SK-N-SH (cell line): ENCODE measurements around the gene CSPG4. TPM values are rescaled to one million over a fixed set of nuclear protein-coding genes. Genes with fewer than 3 reads are reported as not detected.

Source experiments
- CTCF ChIA-PET: fragments of 300-600, 350-600 bp; formaldehyde crosslinking; extraction: SDS; loops from one replicate; lab custom pipeline; 2021; lab: Yijun Ruan, JAX
- POLR2A ChIA-PET: fragments of 350-600 bp; sonication (Branson Sonifier 250); formaldehyde crosslinking; extraction: SDS; loops from one replicate; lab custom pipeline; 2020; ENCODE audit warnings: antibody characterized with exemption, inconsistent platforms; lab: Yijun Ruan, JAX
- DNase-seq: peaks from one replicate; pipeline ENCODE4 v3.0.0; 2012
- H2AFZ ChIP-seq: fragments of 200-600 bp; sonication (generic); 2 replicates; pipeline ENCODE4 v1.8.1; 2016; ENCODE audit warnings: antibody characterized with exemption, mild to moderate bottlenecking, low read depth
- H3F3A ChIP-seq: fragments of 200-600 bp; sonication (generic); replicated peaks from 2 replicates; pipeline ENCODE3; 2016; ENCODE audit warnings: antibody characterized with exemption, mild to moderate bottlenecking; ENCODE audit not compliant: insufficient read depth
- H3K27ac ChIP-seq, 2 experiments: fragments of 200-500 bp in 1 of 2; fragments of 200-600 bp in 1 of 2; sonication (Bioruptor generic) in 1 of 2; sonication (generic), shearing (Covaris generic) in 1 of 2; 2 replicates each; pipeline versions ENCODE4 v1.5.1 to v1.6.1; 2014 to 2016; ENCODE audit warnings: low read depth in 2 of 2, inconsistent platforms in 1 of 2, low read length in 1 of 2, mild to moderate bottlenecking in 1 of 2, mixed read lengths in 1 of 2
- H3K27me3 ChIP-seq: fragments of 200-600 bp; sonication (generic), shearing (Covaris generic); 2 replicates; pipeline ENCODE4 v1.6.1; 2016; ENCODE audit warnings: mixed run types; ENCODE audit not compliant: insufficient read depth
- H3K36me3 ChIP-seq, 2 experiments: fragments of 200-500 bp in 1 of 2; fragments of 200-600 bp in 1 of 2; sonication (Bioruptor generic) in 1 of 2; sonication (generic) in 1 of 2; replicated peaks in 1 of 2; 2 replicates each; pipeline versions ENCODE3 to v1.5.1; 2014 to 2016; ENCODE audit warnings: low read length in 1 of 2, mild to moderate bottlenecking in 1 of 2; ENCODE audit not compliant: insufficient read depth in 2 of 2, control insufficient read depth in 1 of 2
- H3K4me1 ChIP-seq, 2 experiments: fragments of 200-500 bp in 1 of 2; fragments of 200-600 bp in 1 of 2; sonication (Bioruptor generic) in 1 of 2; sonication (generic), shearing (Covaris generic) in 1 of 2; 2 replicates each; pipeline versions ENCODE4 v1.5.1 to v1.6.1; 2014 to 2016; ENCODE audit warnings: low read depth in 1 of 2, low read length in 1 of 2, mixed run types in 1 of 2; ENCODE audit not compliant: insufficient read depth in 2 of 2, control insufficient read depth in 1 of 2
- H3K4me2 ChIP-seq: fragments of 200-600 bp; sonication (generic), shearing (Covaris generic); 2 replicates; pipeline ENCODE4 v1.6.1; 2017; ENCODE audit warnings: mixed run types
- H3K4me3 ChIP-seq, 2 experiments: fragments of 200-500 bp in 1 of 2; fragments of 200-600 bp in 1 of 2; sonication (Bioruptor generic) in 1 of 2; sonication (generic), shearing (Covaris generic) in 1 of 2; 2 replicates each; pipeline versions ENCODE4 v1.5.1 to v1.8.1; 2014 to 2016; ENCODE audit warnings: low read depth in 2 of 2, inconsistent platforms in 1 of 2, low read length in 1 of 2, mild to moderate bottlenecking in 1 of 2, mixed read lengths in 1 of 2, moderate library complexity in 1 of 2
- H3K79me2 ChIP-seq: fragments of 200-600 bp; sonication (generic); 2 replicates; pipeline ENCODE4 v1.8.1; 2017; ENCODE audit warnings: mild to moderate bottlenecking; ENCODE audit not compliant: insufficient read depth
- H3K9ac ChIP-seq: fragments of 200-600 bp; sonication (generic); 2 replicates; pipeline ENCODE4 v1.6.1; 2017; ENCODE audit warnings: mixed run types
- H3K9me2 ChIP-seq: fragments of 200-600 bp; sonication (generic); 2 replicates; pipeline ENCODE4 v1.6.1; 2017; ENCODE audit warnings: mixed run types
- H3K9me3 ChIP-seq: fragments of 200-600 bp; sonication (generic); 2 replicates; pipeline ENCODE4 v1.6.1; 2017; ENCODE audit warnings: mixed run types, mild to moderate bottlenecking, moderate library complexity
- H4K20me1 ChIP-seq: fragments of 200-600 bp; sonication (generic); 2 replicates; pipeline ENCODE4 v1.6.1; 2017; ENCODE audit warnings: mild to moderate bottlenecking, mixed run types; ENCODE audit not compliant: insufficient read depth
- ELF1 ChIP-seq: IDR thresholded peaks from 2 replicates; pipeline ENCODE4 v1.4.0; 2012
- EZH2phosphoT487 ChIP-seq: fragments of 200-600 bp; sonication (generic); IDR thresholded peaks from 2 replicates; pipeline ENCODE4 v1.6.1; 2017; ENCODE audit warnings: low read depth, mixed run types, mild to moderate bottlenecking, antibody characterized with exemption, moderate library complexity, borderline replicate concordance
- FOSL2 ChIP-seq: IDR thresholded peaks from 2 replicates; pipeline ENCODE4 v1.4.0; 2012; ENCODE audit warnings: low read depth, mild to moderate bottlenecking, moderate library complexity, borderline replicate concordance
- FOXJ3 ChIP-seq: sonication (generic); formaldehyde crosslinking; IDR thresholded peaks from 2 replicates; pipeline ENCODE4 v1.5.1; 2020; ENCODE audit warnings: mild to moderate bottlenecking, missing genetic modification reagents
- FOXM1 ChIP-seq: IDR thresholded peaks from 2 replicates; pipeline ENCODE4 v1.4.0; 2012; ENCODE audit warnings: low read depth, mild to moderate bottlenecking
- GABPA ChIP-seq: IDR thresholded peaks from 2 replicates; pipeline ENCODE4 v1.4.0; 2012; ENCODE audit warnings: low read depth, mild to moderate bottlenecking
- IRF3 ChIP-seq: fragments of 150-350 bp; IDR thresholded peaks from 2 replicates; pipeline ENCODE4 v1.6.1; 2016; ENCODE audit warnings: mild to moderate bottlenecking, low read depth, low read length
- JUND ChIP-seq: IDR thresholded peaks from 2 replicates; pipeline ENCODE4 v1.4.0; 2012
- MAX ChIP-seq: IDR thresholded peaks from 2 replicates; pipeline ENCODE4 v1.4.0; 2012; ENCODE audit warnings: low read depth
- NFIC ChIP-seq: IDR thresholded peaks from 2 replicates; pipeline ENCODE4 v1.4.0; 2012; ENCODE audit warnings: borderline replicate concordance
- NRF1 ChIP-seq: IDR thresholded peaks from 2 replicates; pipeline ENCODE4 v1.6.1; 2012; ENCODE audit warnings: low read depth, mild to moderate bottlenecking, low read length
- POLR2AphosphoS5 ChIP-seq: IDR thresholded peaks from 2 replicates; pipeline ENCODE4 v1.6.1; 2012; ENCODE audit warnings: low read depth, low read length
- RFX5 ChIP-seq: IDR thresholded peaks from 2 replicates; pipeline ENCODE4 v1.6.1; 2012; ENCODE audit warnings: mild to moderate bottlenecking, improper control_type of control experiment, low read length
- RXRA ChIP-seq: IDR thresholded peaks from 2 replicates; pipeline ENCODE4 v1.4.0; 2012; ENCODE audit warnings: low read depth, mild to moderate bottlenecking, borderline replicate concordance
- SIN3A ChIP-seq: IDR thresholded peaks from 2 replicates; pipeline ENCODE4 v1.6.1; 2012; ENCODE audit warnings: low read depth, mild to moderate bottlenecking, low read length, moderate library complexity, borderline replicate concordance
- SMC3 ChIP-seq: IDR thresholded peaks from 2 replicates; pipeline ENCODE4 v1.6.1; 2012; ENCODE audit warnings: low read depth, low read length, improper control_type of control experiment
- TCF12 ChIP-seq: IDR thresholded peaks from 2 replicates; pipeline ENCODE4 v1.4.0; 2012
- WGBS: methylation state at CpG from one replicate; pipeline ENCODE4 v1.1.6; 2017; ENCODE audit warnings: low lambda C conversion rate; 5-methylcytosine and 5-hydroxymethylcytosine counted together
- polyA plus RNA-seq, 3 experiments: library from polyadenylated mRNA; depleted of rRNA; stranded (reverse); fragments of >200 nt; gene quantifications; 2 replicates each; pipeline ENCODE4 v1.2.3, GENCODE V29; 2012
- TF ChIP-seq, protein P1 (sequence below): IDR thresholded peaks from 2 replicates; pipeline ENCODE4; 2012
- TF ChIP-seq, protein P2 (sequence below): IDR thresholded peaks from 2 replicates; pipeline ENCODE4 v1.4.0; 2012; ENCODE audit warnings: low read depth, borderline replicate concordance
- TF ChIP-seq, protein P3 (sequence below): fragments of 200-600 bp; sonication (generic); IDR thresholded peaks from 2 replicates; pipeline ENCODE4 v1.6.1; 2017; ENCODE audit warnings: antibody characterized with exemption, mild to moderate bottlenecking, moderate library complexity

Gene CSPG4
- polyA plus RNA-seq, 1 of the 3 experiments (the other 2 are of a cell fraction) = 0.35 TPM

GRCh38 chr15:75761446-75762356 lies 49.1 kb upstream of the CSPG4 start:
- H3K27ac ChIP-seq = no peak overlapping the region
- H3K4me1 ChIP-seq = peaks cover 0 to 4% of the 10 kb centered on the region in 2 experiments; a peak in 2 of 4 replicates
- H3K36me3 ChIP-seq = no peaks in the 10 kb centered on the region
- no peaks in the 10 kb centered on the region for H3K79me2 ChIP-seq
- CTCF ChIA-PET = no interaction called here
- no peaks in the 10 kb centered on the region for H3K9me3 ChIP-seq
- H3K9ac ChIP-seq = no peak overlapping the region
- POLR2A ChIA-PET = no interaction called here
- H4K20me1 ChIP-seq = no peaks in the 10 kb centered on the region
- H3K4me2 ChIP-seq = no peak overlapping the region
- H2AFZ ChIP-seq = no peak overlapping the region
- WGBS = 91% methylated on average over 8 of the region's 10 CpGs
- H3K27me3 ChIP-seq = no peaks in the 10 kb centered on the region
- no peak overlapping the region for H3K4me3 ChIP-seq
- TF ChIP-seq SMC3 = no peak
- no peak for TF ChIP-seq IRF3
- no peak for TF ChIP-seq RXRA
- no peak for TF ChIP-seq TCF12
- no peak for TF ChIP-seq SIN3A
- TF ChIP-seq NFIC = no peak
- TF ChIP-seq, protein P1, sequence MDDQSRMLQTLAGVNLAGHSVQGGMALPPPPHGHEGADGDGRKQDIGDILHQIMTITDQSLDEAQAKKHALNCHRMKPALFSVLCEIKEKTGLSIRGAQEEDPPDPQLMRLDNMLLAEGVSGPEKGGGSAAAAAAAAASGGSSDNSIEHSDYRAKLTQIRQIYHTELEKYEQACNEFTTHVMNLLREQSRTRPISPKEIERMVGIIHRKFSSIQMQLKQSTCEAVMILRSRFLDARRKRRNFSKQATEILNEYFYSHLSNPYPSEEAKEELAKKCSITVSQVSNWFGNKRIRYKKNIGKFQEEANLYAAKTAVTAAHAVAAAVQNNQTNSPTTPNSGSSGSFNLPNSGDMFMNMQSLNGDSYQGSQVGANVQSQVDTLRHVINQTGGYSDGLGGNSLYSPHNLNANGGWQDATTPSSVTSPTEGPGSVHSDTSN = no peak
- no peaks in the 10 kb centered on the region for H3F3A ChIP-seq
- H3K9me2 ChIP-seq = no peaks in the 10 kb centered on the region
- no peak for DNase-seq

DNA sequence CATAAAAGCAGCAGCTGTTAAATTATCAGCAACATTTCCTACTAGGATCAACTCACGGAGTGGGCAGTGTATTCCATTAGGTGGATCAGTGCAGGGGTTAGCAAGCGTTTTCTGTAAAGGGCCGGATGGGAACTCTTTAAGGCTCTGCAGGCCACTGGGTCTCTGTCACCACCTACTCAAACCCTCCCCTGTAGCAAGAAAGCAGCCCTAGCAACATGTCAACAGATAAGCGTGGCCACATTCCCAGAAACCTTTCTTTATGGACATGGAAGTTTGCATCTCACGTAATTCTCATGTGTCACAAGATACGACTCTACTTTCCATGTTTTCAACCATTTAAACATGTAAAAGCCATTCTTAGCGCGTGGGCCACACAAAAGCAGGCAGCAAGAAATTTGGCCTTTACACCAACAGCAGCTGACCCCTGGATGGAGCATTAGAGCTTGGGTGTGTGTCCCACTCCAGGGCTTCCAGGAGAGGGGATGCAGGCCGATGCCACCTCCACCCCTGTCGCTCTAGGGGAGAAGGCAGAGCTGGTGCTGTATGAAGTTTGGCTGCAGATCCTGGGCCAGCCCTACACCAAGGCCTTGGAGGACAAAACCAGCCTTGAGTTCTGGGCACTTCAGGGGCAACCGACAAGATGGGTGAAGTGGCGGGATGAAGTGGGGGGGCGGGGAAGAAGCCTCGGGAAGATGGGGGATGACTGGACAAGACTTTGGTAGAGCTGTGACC lies 48.2 kb upstream of the CSPG4 start:
- Histone ChIP-seq H3K79me2 (no peaks in the 10 kb centered on the region), H3K4me3 (no peak overlapping the region), H3F3A (no peaks in the 10 kb centered on the region), H3K36me3 (no peaks in the 10 kb centered on the region), H4K20me1 (no peaks in the 10 kb centered on the region), H3K9me3 (no peaks in the 10 kb centered on the region), H3K27ac (no peak overlapping the region), H3K27me3 (no peaks in the 10 kb centered on the region), H3K9me2 (no peaks in the 10 kb centered on the region), H3K9ac (no peak overlapping the region), H3K4me2 (no peak overlapping the region), H3K4me1 (peaks cover 0 to 4% of the 10 kb centered on the region in 2 experiments; a peak in 2 of 4 replicates), H2AFZ (no peak overlapping the region)
- CTCF ChIA-PET = interaction anchor here (1.2 kb wide), 1 partner anchor 41 kb away, joined by 3 read pairs; no protein-coding TSS in a partner anchor
- DNase-seq = no peak
- POLR2A ChIA-PET = no interaction called here
- 92% methylated on average over 14 of the region's 14 CpGs for WGBS
- TF ChIP-seq, protein P2, sequence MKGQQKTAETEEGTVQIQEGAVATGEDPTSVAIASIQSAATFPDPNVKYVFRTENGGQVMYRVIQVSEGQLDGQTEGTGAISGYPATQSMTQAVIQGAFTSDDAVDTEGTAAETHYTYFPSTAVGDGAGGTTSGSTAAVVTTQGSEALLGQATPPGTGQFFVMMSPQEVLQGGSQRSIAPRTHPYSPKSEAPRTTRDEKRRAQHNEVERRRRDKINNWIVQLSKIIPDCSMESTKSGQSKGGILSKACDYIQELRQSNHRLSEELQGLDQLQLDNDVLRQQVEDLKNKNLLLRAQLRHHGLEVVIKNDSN = no peak
- TF ChIP-seq RFX5 (no peak), FOXJ3 (CRISPR knock-in tag) (no peak), ELF1 (no peak), GABPA (no peak), MAX (no peak), FOXM1 (no peak), EZH2phosphoT487 (no peak), NRF1 (no peak), POLR2AphosphoS5 (no peak), FOSL2 (no peak), IRF3 (no peak), NFIC (no peak), JUND (no peak)
- TF ChIP-seq, protein P3, sequence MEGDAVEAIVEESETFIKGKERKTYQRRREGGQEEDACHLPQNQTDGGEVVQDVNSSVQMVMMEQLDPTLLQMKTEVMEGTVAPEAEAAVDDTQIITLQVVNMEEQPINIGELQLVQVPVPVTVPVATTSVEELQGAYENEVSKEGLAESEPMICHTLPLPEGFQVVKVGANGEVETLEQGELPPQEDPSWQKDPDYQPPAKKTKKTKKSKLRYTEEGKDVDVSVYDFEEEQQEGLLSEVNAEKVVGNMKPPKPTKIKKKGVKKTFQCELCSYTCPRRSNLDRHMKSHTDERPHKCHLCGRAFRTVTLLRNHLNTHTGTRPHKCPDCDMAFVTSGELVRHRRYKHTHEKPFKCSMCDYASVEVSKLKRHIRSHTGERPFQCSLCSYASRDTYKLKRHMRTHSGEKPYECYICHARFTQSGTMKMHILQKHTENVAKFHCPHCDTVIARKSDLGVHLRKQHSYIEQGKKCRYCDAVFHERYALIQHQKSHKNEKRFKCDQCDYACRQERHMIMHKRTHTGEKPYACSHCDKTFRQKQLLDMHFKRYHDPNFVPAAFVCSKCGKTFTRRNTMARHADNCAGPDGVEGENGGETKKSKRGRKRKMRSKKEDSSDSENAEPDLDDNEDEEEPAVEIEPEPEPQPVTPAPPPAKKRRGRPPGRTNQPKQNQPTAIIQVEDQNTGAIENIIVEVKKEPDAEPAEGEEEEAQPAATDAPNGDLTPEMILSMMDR = no peak
